Neural crest cell (in vitro differentiated cells): Measurements from ENCODE around the gene RPL15. TPM values are rescaled to one million over a fixed set of nuclear protein-coding genes. Genes with fewer than 3 reads are reported as not detected.
"Not testable (repeated sequence)": the region's sequence is repeated elsewhere in the genome, so short reads cannot be mapped to it uniquely, and the experiment has no call there.

ENCODE experiments used
- DNase-seq: peaks from one replicate; pipeline ENCODE4 v3.0.0; 2021; ENCODE audit warnings: low read depth, mixed read lengths, low spot score
- H3K27ac Mint-ChIP-seq: one replicate; pipeline ENCODE4 v1.8.0; 2021; ENCODE audit warnings: mild to moderate bottlenecking, mixed read lengths; ENCODE audit not compliant: unreplicated experiment
- H3K27me3 Mint-ChIP-seq: 2 replicates; pipeline ENCODE4 v1.8.0; 2021; ENCODE audit warnings: low read depth, mild to moderate bottlenecking, mixed read lengths
- H3K36me3 Mint-ChIP-seq: 2 replicates; pipeline ENCODE4 v1.8.0; 2021; ENCODE audit warnings: low read depth, mild to moderate bottlenecking, mixed read lengths
- H3K4me1 Mint-ChIP-seq: 2 replicates; pipeline ENCODE4 v1.8.0; 2021; ENCODE audit warnings: mixed read lengths
- H3K4me3 Mint-ChIP-seq: one replicate; pipeline ENCODE4 v1.8.0; 2021; ENCODE audit warnings: mild to moderate bottlenecking, mixed read lengths
- H3K9me3 Mint-ChIP-seq: 2 replicates; pipeline ENCODE4 v1.8.0; 2021; ENCODE audit warnings: mixed read lengths
- total RNA-seq: library from RNA; stranded (reverse); gene quantifications from 2 replicates; pipeline ENCODE4 v1.2.1, GENCODE V29; 2021
- TF ChIP-seq, protein P1 (sequence below): fragments of 200-600 bp; sonication (generic); conservative IDR thresholded peaks from 2 replicates; pipeline ENCODE4 v1.5.0; 2021; ENCODE audit warnings: antibody characterized with exemption, mild to moderate bottlenecking

Gene RPL15
- total RNA-seq, 1 donor from 2014 or later = 2,019 TPM

DNA sequence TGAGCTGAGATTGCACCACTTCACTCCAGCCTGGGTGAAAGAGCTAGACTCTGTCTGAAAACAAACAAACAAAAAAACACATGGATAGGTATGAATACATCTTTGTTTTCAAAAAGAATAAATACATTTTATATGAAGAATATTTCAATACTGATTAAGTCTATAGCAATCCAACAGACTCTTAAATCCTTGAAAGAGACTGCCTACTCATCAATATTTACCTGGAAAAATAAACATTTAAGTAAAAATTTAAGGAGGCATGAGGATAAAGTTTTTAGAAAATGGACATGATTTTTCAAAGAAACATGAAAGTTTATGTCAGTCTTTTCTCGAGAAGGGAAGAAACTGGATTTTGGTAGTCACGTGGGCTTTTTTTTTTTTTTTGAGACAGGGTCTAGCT, 5.5 kb upstream of the RPL15 start:
- H3K4me1 Mint-ChIP-seq = peaks cover 26% of the 10 kb centered on the region
- H3K4me3 Mint-ChIP-seq = no peak overlapping the region
- TF ChIP-seq, protein P1, sequence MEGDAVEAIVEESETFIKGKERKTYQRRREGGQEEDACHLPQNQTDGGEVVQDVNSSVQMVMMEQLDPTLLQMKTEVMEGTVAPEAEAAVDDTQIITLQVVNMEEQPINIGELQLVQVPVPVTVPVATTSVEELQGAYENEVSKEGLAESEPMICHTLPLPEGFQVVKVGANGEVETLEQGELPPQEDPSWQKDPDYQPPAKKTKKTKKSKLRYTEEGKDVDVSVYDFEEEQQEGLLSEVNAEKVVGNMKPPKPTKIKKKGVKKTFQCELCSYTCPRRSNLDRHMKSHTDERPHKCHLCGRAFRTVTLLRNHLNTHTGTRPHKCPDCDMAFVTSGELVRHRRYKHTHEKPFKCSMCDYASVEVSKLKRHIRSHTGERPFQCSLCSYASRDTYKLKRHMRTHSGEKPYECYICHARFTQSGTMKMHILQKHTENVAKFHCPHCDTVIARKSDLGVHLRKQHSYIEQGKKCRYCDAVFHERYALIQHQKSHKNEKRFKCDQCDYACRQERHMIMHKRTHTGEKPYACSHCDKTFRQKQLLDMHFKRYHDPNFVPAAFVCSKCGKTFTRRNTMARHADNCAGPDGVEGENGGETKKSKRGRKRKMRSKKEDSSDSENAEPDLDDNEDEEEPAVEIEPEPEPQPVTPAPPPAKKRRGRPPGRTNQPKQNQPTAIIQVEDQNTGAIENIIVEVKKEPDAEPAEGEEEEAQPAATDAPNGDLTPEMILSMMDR = no peak
- no peak for DNase-seq
- H3K27me3 Mint-ChIP-seq = no peaks in the 10 kb centered on the region
- H3K27ac Mint-ChIP-seq = no peak overlapping the region
- peaks cover 13% of the 10 kb centered on the region for H3K36me3 Mint-ChIP-seq
- H3K9me3 Mint-ChIP-seq = no peaks in the 10 kb centered on the region

DNA sequence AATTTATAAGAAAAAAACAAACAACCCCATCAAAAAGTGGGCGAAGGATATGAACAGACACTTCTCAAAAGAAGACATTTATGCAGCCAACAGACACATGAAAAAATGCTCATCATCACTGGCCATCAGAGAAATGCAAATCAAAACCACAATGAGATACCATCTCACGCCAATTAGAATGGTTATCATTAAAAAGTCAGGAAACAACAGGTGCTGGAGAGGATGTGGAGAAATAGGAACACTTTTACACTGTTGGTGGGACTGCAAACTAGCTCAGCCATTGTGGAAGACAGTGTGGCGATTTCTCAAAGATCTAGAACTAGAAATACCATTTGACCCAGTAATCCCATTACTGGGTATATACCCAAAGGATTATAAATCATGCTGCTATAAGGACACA, 4.6 kb upstream of the RPL15 start:
- peaks cover 14% of the 10 kb centered on the region for H3K36me3 Mint-ChIP-seq
- H3K4me1 Mint-ChIP-seq = peaks cover 30% of the 10 kb centered on the region
- not testable (repeated sequence) for H3K9me3 Mint-ChIP-seq, DNase-seq, H3K27me3 Mint-ChIP-seq, H3K27ac Mint-ChIP-seq
- peak overlapping the region; percentile 28 for H3K4me3 Mint-ChIP-seq

DNA sequence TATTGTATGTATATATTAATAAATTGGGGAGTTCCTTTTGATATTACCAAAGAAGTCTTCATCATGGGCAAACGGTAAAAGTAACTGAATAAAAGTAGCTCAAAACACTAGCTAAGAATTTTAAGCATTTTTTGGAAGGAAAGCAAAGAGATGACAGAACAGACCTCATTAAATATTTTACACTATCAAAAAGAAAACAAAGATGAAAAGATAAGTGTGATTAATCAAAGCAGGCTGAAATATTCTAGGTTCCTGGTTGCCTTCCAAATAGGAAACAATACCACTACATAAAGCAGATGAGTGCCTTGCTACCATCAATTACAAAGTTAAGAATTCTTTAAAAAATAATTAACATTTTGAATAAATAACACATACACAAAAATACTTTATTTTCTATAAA, 3.8 kb upstream of the RPL15 start:
- DNase-seq = no peak
- Mint-ChIP-seq H3K4me3 (no peak overlapping the region), H3K27me3 (peaks cover 3% of the 10 kb centered on the region), H3K36me3 (peaks cover 23% of the 10 kb centered on the region), H3K27ac (no peak overlapping the region), H3K9me3 (no peaks in the 10 kb centered on the region), H3K4me1 (peaks cover 38% of the 10 kb centered on the region)
- TF ChIP-seq, protein P1 = no peak

DNA sequence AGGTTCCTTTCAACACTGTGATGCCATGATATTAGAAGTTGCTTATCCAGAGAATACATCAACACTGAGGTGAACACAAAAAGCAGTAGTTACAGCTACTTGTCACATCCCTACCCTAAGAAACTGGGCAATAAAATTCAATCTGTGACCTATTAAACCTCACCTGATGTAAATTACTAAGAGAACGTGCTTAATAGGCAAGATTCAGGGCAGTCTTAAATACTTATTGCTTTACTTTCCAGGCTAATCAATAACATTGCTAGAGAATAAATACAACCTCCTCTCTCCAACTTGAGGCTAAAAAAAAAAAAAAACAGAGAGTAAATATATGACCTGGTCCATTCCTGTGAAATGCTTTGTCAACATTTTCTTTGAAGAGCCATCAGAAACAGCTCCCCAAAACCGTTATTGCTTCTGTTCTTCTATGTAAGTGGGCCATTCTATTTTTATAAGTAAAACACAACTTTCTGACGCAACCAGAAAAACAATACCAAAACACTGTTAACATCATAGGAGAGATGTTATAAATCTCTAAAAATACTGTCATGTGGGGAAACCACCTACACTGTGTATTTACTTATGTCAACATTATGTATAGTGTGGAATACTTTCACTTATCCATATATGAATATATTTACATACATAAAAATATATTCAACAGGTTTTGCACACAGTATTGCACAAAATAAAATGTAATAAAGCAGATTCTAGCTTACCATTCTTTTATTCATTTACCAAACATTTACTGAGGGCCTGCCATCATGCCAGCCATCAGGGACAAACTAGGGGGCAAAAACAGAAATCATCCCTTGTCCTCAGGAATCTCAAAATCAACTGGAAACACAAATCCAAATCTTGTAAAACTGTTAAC, 2.8 kb upstream of the RPL15 start:
- peaks cover 47% of the 10 kb centered on the region for H3K4me1 Mint-ChIP-seq
- H3K9me3 Mint-ChIP-seq = no peaks in the 10 kb centered on the region
- peak overlapping the region; percentile 100 for H3K4me3 Mint-ChIP-seq
- H3K36me3 Mint-ChIP-seq = peaks cover 31% of the 10 kb centered on the region
- no peak overlapping the region for H3K27ac Mint-ChIP-seq
- no peak for DNase-seq
- TF ChIP-seq, protein P1 = no peak
- H3K27me3 Mint-ChIP-seq = peaks cover 3% of the 10 kb centered on the region

DNA sequence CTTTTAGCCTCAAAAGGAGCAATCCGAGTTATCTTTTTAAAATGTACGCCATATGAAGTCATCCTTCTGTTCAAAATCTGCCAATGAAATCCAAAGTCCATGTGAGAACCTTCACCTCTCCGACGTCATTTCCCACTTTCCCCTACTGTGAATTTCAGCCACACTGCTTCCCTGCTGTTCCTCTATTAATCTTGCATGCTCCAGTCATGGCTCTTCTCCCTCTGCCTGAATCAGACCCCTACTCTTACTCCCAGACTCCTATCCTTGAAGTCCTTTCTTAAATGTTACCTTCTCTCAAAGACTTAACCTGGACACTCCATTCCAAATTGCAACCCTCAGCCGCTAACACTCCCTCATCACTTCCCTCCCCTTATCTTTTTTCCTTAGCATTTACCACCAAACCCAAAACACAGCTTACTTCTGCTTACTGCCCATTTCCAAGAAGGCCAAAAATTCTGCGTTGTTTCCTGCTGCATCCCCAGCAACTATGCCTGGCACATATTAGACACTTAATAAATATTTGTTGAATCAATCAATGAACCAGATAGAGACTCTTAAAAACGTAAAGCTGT, 1.3 kb upstream of the RPL15 start:
- peaks cover 62% of the 10 kb centered on the region for H3K4me1 Mint-ChIP-seq
- no peaks in the 10 kb centered on the region for H3K9me3 Mint-ChIP-seq
- peak overlapping the region; percentile 100 for H3K4me3 Mint-ChIP-seq
- peaks cover 40% of the 10 kb centered on the region for H3K36me3 Mint-ChIP-seq
- H3K27me3 Mint-ChIP-seq = peaks cover 3% of the 10 kb centered on the region
- H3K27ac Mint-ChIP-seq = no peak overlapping the region
- DNase-seq = no peak
- TF ChIP-seq, protein P1 = no peak
